Astrocyte (in vitro differentiated cells and primary cell): ENCODE results near the gene SLC24A5. TPM values are rescaled to one million over a fixed set of nuclear protein-coding genes. Genes with fewer than 3 reads are reported as not detected.

Experiments
- DNase-seq: peaks from one replicate; pipeline ENCODE4 v3.0.0-alpha.2; 2010; ENCODE audit warnings: low read depth
- FAIRE-seq: peaks from 2 replicates; lab custom pipeline; 2011; peaks lifted over from hg19 to GRCh38; lab: Jason Lieb, UNC
- H2AFZ ChIP-seq: 2 replicates; pipeline ENCODE4 v1.6.0; 2012; ENCODE audit warnings: low read depth, low read length, inconsistent platforms
- H3K27ac ChIP-seq: 2 replicates; pipeline ENCODE4 v1.5.1; 2011; ENCODE audit warnings: low read depth, low read length, inconsistent platforms
- H3K27me3 ChIP-seq: 2 replicates; pipeline ENCODE4 v1.6.0; 2011; ENCODE audit warnings: low read length, inconsistent platforms; ENCODE audit not compliant: insufficient read depth
- H3K36me3 ChIP-seq: 2 replicates; pipeline ENCODE4 v1.5.1; 2011; ENCODE audit warnings: low read length, inconsistent platforms; ENCODE audit not compliant: insufficient read depth
- H3K4me1 ChIP-seq: 2 replicates; pipeline ENCODE4 v1.5.1; 2011; ENCODE audit warnings: low read length, inconsistent platforms; ENCODE audit not compliant: insufficient read depth
- H3K4me2 ChIP-seq: 2 replicates; pipeline ENCODE4 v1.6.0; 2012; ENCODE audit warnings: low read length, inconsistent platforms
- H3K4me3 ChIP-seq: 2 replicates; pipeline ENCODE4 v1.5.1; 2011; ENCODE audit warnings: low read depth, mild to moderate bottlenecking, low read length, inconsistent platforms; ENCODE audit not compliant: insufficient read depth
- H3K79me2 ChIP-seq: 2 replicates; pipeline ENCODE4 v1.6.0; 2012; ENCODE audit warnings: mild to moderate bottlenecking, low read length, inconsistent platforms; ENCODE audit not compliant: insufficient read depth
- H3K9ac ChIP-seq: 2 replicates; pipeline ENCODE4 v1.6.0; 2012; ENCODE audit warnings: mild to moderate bottlenecking, low read length, inconsistent platforms
- H3K9me3 ChIP-seq: 2 replicates; pipeline ENCODE4 v1.5.1; 2012; ENCODE audit warnings: low read depth, mild to moderate bottlenecking, low read length, inconsistent platforms; ENCODE audit not compliant: insufficient read depth
- H4K20me1 ChIP-seq: 2 replicates; pipeline ENCODE4 v1.6.0; 2012; ENCODE audit warnings: low read length, inconsistent platforms; ENCODE audit not compliant: insufficient read depth
- H3K27ac Mint-ChIP-seq: one replicate; pipeline ENCODE4 v1.8.0; 2021; ENCODE audit warnings: mild to moderate bottlenecking, mixed read lengths; ENCODE audit not compliant: unreplicated experiment
- H3K27me3 Mint-ChIP-seq: one replicate; pipeline ENCODE4 v1.8.0; 2021; ENCODE audit warnings: low read depth, mixed read lengths; ENCODE audit not compliant: unreplicated experiment
- H3K36me3 Mint-ChIP-seq: one replicate; pipeline ENCODE4 v1.8.0; 2021; ENCODE audit warnings: low read depth, mixed read lengths; ENCODE audit not compliant: unreplicated experiment
- H3K4me1 Mint-ChIP-seq: one replicate; pipeline ENCODE4 v1.8.0; 2021; ENCODE audit warnings: low read depth, mixed read lengths; ENCODE audit not compliant: unreplicated experiment
- H3K4me3 Mint-ChIP-seq: one replicate; pipeline ENCODE4 v1.8.0; 2021; ENCODE audit warnings: mild to moderate bottlenecking, moderate library complexity, mixed read lengths; ENCODE audit not compliant: unreplicated experiment
- H3K9me3 Mint-ChIP-seq: one replicate; pipeline ENCODE4 v1.8.0; 2021; ENCODE audit warnings: mild to moderate bottlenecking, mixed read lengths; ENCODE audit not compliant: unreplicated experiment
- CTCF ChIP-seq: IDR thresholded peaks from 2 replicates; pipeline ENCODE4 v1.5.1; 2011; ENCODE audit warnings: low read depth, mild to moderate bottlenecking, inconsistent platforms, low read length, moderate library complexity; ENCODE audit not compliant: insufficient read depth
- EZH2 ChIP-seq: IDR thresholded peaks from 2 replicates; pipeline ENCODE4 v1.6.1; 2012; ENCODE audit warnings: mild to moderate bottlenecking, low read length, inconsistent platforms; ENCODE audit not compliant: insufficient read depth
- total RNA-seq: library from RNA; stranded (reverse); gene quantifications from 2 replicates; pipeline ENCODE4 v1.2.1, GENCODE V29; 2021

Gene SLC24A5
- total RNA-seq, 1 donor from 2014 or later, result not detected

- Histone ChIP-seq H3K9ac (no peak within 1 kb of the TSS), H3K27me3 (peaks cover 4% of the 10 kb centered on the region), H3K4me2 (peak within 1 kb of the TSS; percentile 84), H3K79me2 (no peaks in the 10 kb centered on the region), H4K20me1 (no peaks in the 10 kb centered on the region), H3K9me3 (no peaks in the 10 kb centered on the region), H2AFZ (peak within 1 kb of the TSS; percentile 47), H3K4me1 (peaks cover 7% of the 10 kb centered on the region), H3K36me3 (no peaks in the 10 kb centered on the region), H3K4me3 (peak within 1 kb of the TSS; percentile 45), H3K27ac (no peak within 1 kb of the TSS)
- H3K4me1 Mint-ChIP-seq, result peaks cover 3% of the 10 kb centered on the region
- peak; percentile 11 for DNase-seq
- no peak within 1 kb of the TSS for H3K27ac Mint-ChIP-seq
- TF ChIP-seq CTCF (no peak), EZH2 (no peak)
- peak within 1 kb of the TSS; percentile 87 for H3K4me3 Mint-ChIP-seq
- peaks cover 25% of the 10 kb centered on the region for H3K27me3 Mint-ChIP-seq
- no peaks in the 10 kb centered on the region for H3K9me3 Mint-ChIP-seq
- FAIRE-seq, result no peak
- no peaks in the 10 kb centered on the region for H3K36me3 Mint-ChIP-seq
These were observed 70.9 kb downstream of the SLC24A5 start, which contains the start of gene CTXN2 for GRCh38 chr15:48191574-48192225. CTXN2 (plus strand) TSS chr15:48191665; CDS start chr15:48201301, 9,636 bp downstream.

Other genes starting within 250 kb of the SLC24A5 start
- 17.4 and 22.6 TPM in 2 replicates for gene MYEF2, start 57.3 kb downstream of the SLC24A5 start, total RNA-seq
- not detected in 2 replicates for gene CTXN2, start 70.7 kb downstream of the SLC24A5 start, total RNA-seq
- not detected in 2 replicates for gene SLC12A1, start 85.3 kb downstream of the SLC24A5 start, total RNA-seq
- gene DUT, start 210.4 kb downstream of the SLC24A5 start, total RNA-seq, result 41.4 and 45.8 TPM in 2 replicates